Measurements from ENCODE around the gene NPRL2. TPM values are rescaled to one million over a fixed set of nuclear protein-coding genes. Genes with fewer than 3 reads are reported as not detected.

Gene NPRL2
- total and polyA plus RNA-seq, 2 of the 8 experiments (the other 6 are each of a cell fraction or from before 2014, with no cell fraction given): 28.4 to 51.4 TPM

GRCh38 chr3:50385754-50386153, 35.2 kb upstream of the NPRL2 start:
- Histone ChIP-seq H3K4me3 (ENCODE audit: extremely low read depth in 1 of 4, insufficient read depth in 2 of 4, low read depth in 3 of 4, low read length in 4 of 4) (no peak overlapping the region), H4K91ac (replicated peaks; ENCODE audit: insufficient read length, low read length) (no peak overlapping the region), H3K4me1 (replicated peaks in 1 of 4; ENCODE audit: control insufficient read depth in 3 of 4, insufficient read depth in 4 of 4, low read length in 3 of 4) (peaks cover 0 to 2% (median under 1%) of the 10 kb centered on the region in 4 experiments; a peak in 3 of 7 replicates), H3K23ac (ENCODE audit: insufficient read length) (no peak overlapping the region), H2BK120ac (replicated peaks; ENCODE audit: low read depth, low read length) (no peak overlapping the region), H2AFZ (ENCODE audit: low read length) (no peak overlapping the region), H2BK20ac (ENCODE audit: low read length) (no peak overlapping the region), H3K79me1 (ENCODE audit: low read depth, low read length) (no peaks in the 10 kb centered on the region), H3K9me3 (ENCODE audit: insufficient read depth in 2 of 2, low read depth in 1 of 2, low read length in 1 of 2) (no peaks in the 10 kb centered on the region), H3K4ac (replicated peaks; ENCODE audit: insufficient read length, low read depth, low read length) (no peak overlapping the region), H2BK15ac (ENCODE audit: low read length) (no peak overlapping the region), H4K8ac (ENCODE audit: extremely low read depth, insufficient read depth, low read length) (no peak overlapping the region), H3K79me2 (ENCODE audit: control insufficient read depth in 1 of 2, insufficient read depth in 2 of 2, low read length in 2 of 2) (no peaks in the 10 kb centered on the region), H3K36me3 (ENCODE audit: control insufficient read depth in 2 of 4, insufficient read depth in 4 of 4, low read length in 3 of 4) (no peaks in the 10 kb centered on the region), H3K27ac (ENCODE audit: low read depth, low read length) (no peak overlapping the region), H2AK5ac (ENCODE audit: low read depth, low read length) (no peak overlapping the region), H3K9ac (replicated peaks in 1 of 4; ENCODE audit: extremely low read depth in 1 of 4, low read depth in 3 of 4, low read length in 3 of 4) (no peak overlapping the region), H3K23me2 (ENCODE audit: low read depth, low read length) (no peaks in the 10 kb centered on the region), H4K20me1 (replicated peaks in 1 of 2; ENCODE audit: control insufficient read depth in 1 of 2, insufficient read depth in 2 of 2, low read length in 2 of 2) (peaks cover 2 to 3% of the 10 kb centered on the region in 2 experiments), H3K14ac (ENCODE audit: insufficient read length) (no peak overlapping the region), H3K27me3 (replicated peaks in 1 of 4; ENCODE audit: control insufficient read depth in 3 of 4, extremely low read depth in 1 of 4, insufficient read depth in 3 of 4, low read length in 3 of 4) (peaks cover 0 to 3% (median 0%) of the 10 kb centered on the region in 4 experiments; a peak in 1 of 7 replicates), H3K56ac (replicated peaks; ENCODE audit: insufficient read length, low read depth, low read length) (no peak overlapping the region), H3K18ac (ENCODE audit: extremely low read depth, low read length) (no peak overlapping the region), H4K5ac (ENCODE audit: insufficient read length, low read depth, low read length) (no peak overlapping the region), H2BK12ac (ENCODE audit: low read depth, low read length) (no peak overlapping the region), H3K4me2 (ENCODE audit: insufficient read depth in 1 of 2, low read depth in 2 of 2, low read length in 2 of 2) (no peak overlapping the region), H2BK5ac (ENCODE audit: low read depth, low read length) (no peak overlapping the region)
- WGBS, 2 experiments (ENCODE audit: extremely low coverage in 1 of 2, insufficient coverage in 1 of 2, insufficient read length in 1 of 2, insufficient replicate concordance in 2 of 2, low coverage in 1 of 2, low lambda C conversion rate in 2 of 2, missing lambda C conversion rate in 1 of 2): 90% methylated on average over 13 of the region's 13 CpGs; no CpG with 5 or more reads in 1 of the 2 experiments
- no peak for TF ChIP-seq KDM4A (IDR thresholded peaks at IDR 0.05; ENCODE audit: low read depth, low read length, severe bottlenecking)
- TF ChIP-seq E2F6 (IDR thresholded peaks at IDR 0.05): no peak
- no peak for TF ChIP-seq CTCF (IDR thresholded peaks at IDR 0.05; ENCODE audit: control extremely low read depth in 1 of 3, insufficient read depth in 1 of 3, low read depth in 1 of 3, low read length in 3 of 3)
- TF ChIP-seq CBX8 (IDR thresholded peaks at IDR 0.05; ENCODE audit: borderline replicate concordance, low read depth, low read length): no peak
- DNase-seq (ENCODE audit: low read depth in 1 of 2, low spot score in 2 of 2) (no peak), FAIRE-seq (no peak)
- CTCF ChIA-PET (ENCODE audit: partially characterized antibody): interaction anchor here (0.9 to 9.3 kb wide), 11 partner anchors 8 to 163 kb away, joined by 3 to 136 read pairs (median 4); partner anchors contain the start of genes CYB561D2, NPRL2 and ZMYND10
- POLR2A ChIA-PET (ENCODE audit: partially characterized antibody): interaction anchor here (1.9 kb wide), 1 partner anchor 10 kb away, joined by 5 read pairs; no protein-coding TSS in a partner anchor

Data from H1 (cell line).